Effector memory CD8-positive, alpha-beta T cell (primary cell): ENCODE measurements around the gene MYO7B.

Experiments
- ATAC-seq: fragments of 150-1000 bp; cut with Tn5 transposase; replicated peaks from 2 replicates; pipeline ENCODE4 v1.10.0; 2021; ENCODE audit warnings: mild to moderate bottlenecking, moderate library complexity
- DNase-seq, 3 experiments: peaks; one replicate each; pipeline ENCODE4 v3.0.0; 2021
- H3K27ac Mint-ChIP-seq, 2 donors: one replicate each; pipeline ENCODE4 v1.8.0; 2022; ENCODE audit warnings: mild to moderate bottlenecking in 2 of 2, mixed read lengths in 2 of 2, moderate library complexity in 2 of 2
- H3K27me3 Mint-ChIP-seq, 2 donors: one replicate each; pipeline ENCODE4 v1.8.0; 2022; ENCODE audit warnings: mixed read lengths in 2 of 2
- H3K36me3 Mint-ChIP-seq: one replicate; pipeline ENCODE4 v1.8.0; 2022; ENCODE audit warnings: mild to moderate bottlenecking, moderate library complexity, mixed read lengths; ENCODE audit not compliant: insufficient read depth
- H3K4me1 Mint-ChIP-seq, 2 donors: one replicate each; pipeline ENCODE4 v1.8.0; 2022; ENCODE audit warnings: low read depth in 2 of 2, mixed read lengths in 2 of 2
- H3K4me3 Mint-ChIP-seq, 2 donors: one replicate each; pipeline ENCODE4 v1.8.0; 2022; ENCODE audit warnings: mild to moderate bottlenecking in 2 of 2, mixed read lengths in 2 of 2, moderate library complexity in 2 of 2
- H3K9me3 Mint-ChIP-seq, 2 donors: one replicate each; pipeline ENCODE4 v1.8.0; 2022; ENCODE audit warnings: mixed read lengths in 2 of 2

The MYO7B gene

GRCh38 chr2:127610561-127610960 lies 75.1 kb downstream of the MYO7B start:
- DNase-seq (no peak), ATAC-seq (no peak)
- Mint-ChIP-seq H3K36me3 (peaks cover 3% of the 10 kb centered on the region), H3K4me1 (no peaks in the 10 kb centered on the region), H3K4me3 (no peak overlapping the region), H3K27ac (no peak overlapping the region), H3K27me3 (peaks cover 26 to 82% of the 10 kb centered on the region in 2 donors), H3K9me3 (no peaks in the 10 kb centered on the region)

DNA sequence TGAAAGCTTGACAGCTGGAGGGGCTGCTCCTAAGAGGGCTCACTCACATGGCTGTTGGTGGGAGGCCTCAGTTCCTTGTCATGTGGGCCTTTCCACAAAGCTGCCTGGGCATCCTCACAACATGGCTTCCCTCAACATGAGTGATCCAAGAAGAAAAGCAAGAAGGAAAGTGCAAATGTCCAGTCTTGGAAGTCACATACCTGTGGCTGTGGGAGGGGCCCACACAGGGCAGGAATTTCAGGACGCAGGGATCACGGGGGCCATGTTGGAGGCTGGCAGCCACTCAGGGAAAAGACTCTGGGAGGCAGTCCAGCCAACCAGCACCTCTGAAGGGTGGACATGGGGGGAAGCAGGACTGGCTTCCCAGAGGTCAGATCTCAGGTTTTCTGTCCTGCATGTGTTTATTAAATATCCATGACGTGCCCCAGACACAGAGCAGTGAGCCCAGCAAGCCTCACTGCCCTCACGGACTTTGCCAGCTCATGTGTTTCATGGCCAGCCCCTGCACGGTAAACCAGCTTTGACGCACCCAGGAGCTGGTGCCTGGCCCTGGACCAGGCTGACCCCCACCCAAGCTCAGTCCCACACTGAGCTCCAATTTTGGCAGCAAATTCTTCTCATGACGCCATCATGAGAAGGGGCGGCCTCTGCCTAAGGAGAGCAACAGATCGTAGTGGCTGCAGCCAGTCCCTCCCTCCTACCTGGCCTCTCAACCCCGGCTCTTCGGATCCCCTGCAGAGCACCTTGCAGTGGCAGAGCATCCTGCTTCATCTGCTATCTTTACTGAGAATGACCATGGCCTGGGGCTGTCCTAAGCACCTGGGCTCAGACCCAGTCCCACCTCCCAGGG lies 75.8 kb downstream of the MYO7B start:
- Mint-ChIP-seq H3K4me3 (no peak overlapping the region), H3K9me3 (no peaks in the 10 kb centered on the region), H3K4me1 (peaks cover 0 to 5% of the 10 kb centered on the region in 2 donors), H3K27ac (no peak overlapping the region), H3K36me3 (peaks cover 3% of the 10 kb centered on the region), H3K27me3 (peaks cover 33 to 82% of the 10 kb centered on the region in 2 donors)
- no peak for DNase-seq
- ATAC-seq = no peak

DNA sequence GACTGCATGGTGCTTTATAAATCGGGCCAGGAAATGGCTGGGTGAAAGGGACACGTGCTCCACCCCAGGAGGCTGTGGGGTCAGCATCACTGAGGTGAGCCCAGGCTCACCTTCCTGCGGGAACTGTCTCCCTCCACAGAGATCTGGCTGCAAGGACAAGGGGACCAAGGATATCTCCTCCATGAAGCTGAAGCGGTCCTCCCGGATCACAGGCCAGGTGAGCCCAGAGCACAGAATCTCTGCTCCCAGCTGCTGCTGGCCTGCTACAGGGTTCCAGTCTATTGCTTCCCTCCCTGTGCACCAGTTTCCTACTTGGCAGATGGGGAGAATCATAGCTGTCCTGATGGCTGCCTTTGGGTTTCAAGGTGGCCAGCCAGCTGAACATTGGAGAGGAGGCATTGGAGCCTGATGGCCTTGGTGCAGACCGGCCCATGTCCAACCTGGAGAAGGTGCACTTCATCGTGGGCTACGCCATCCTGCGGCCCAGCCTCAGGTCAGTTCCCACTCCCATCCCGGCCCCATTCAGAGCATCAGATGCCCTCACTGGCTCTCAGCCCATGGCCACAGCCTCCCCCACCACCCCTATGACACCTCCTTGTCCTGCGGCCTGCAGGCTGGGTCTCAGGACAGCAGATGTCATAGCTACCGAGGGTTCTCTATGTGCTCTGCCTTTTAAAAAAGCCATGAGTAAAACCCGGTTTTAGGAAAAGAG lies 76.8 kb downstream of the MYO7B start:
- no peak overlapping the region for H3K27ac Mint-ChIP-seq
- H3K27me3 Mint-ChIP-seq = peaks cover 43 to 86% of the 10 kb centered on the region in 2 donors
- no peak overlapping the region for H3K4me3 Mint-ChIP-seq
- peaks cover 3% of the 10 kb centered on the region for H3K36me3 Mint-ChIP-seq
- peaks cover 0 to 5% of the 10 kb centered on the region in 2 donors for H3K4me1 Mint-ChIP-seq
- H3K9me3 Mint-ChIP-seq = no peaks in the 10 kb centered on the region
- ATAC-seq (no peak), DNase-seq (no peak)

DNA sequence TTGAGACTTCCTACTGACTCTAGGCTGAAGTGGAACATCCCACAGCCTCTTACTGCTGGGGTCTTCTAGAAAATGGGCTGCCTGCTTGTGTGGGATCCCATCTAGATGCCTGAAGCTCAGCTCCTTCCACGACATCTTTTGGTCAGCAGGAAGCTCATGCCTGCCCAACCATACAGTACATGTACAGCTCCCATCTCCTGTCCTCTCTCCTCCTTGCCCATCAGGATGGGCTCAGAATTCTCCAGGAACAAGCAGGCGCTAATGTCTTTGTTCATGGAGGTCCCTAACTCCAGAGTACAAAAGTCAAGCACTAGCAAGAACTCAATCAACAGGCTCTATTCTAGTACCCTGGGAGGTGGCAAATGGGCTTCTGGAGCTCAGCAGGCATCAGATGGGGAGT lies 78.8 kb downstream of the MYO7B start:
- Mint-ChIP-seq H3K27me3 (peaks cover 49 to 89% of the 10 kb centered on the region in 2 donors), H3K4me3 (no peak overlapping the region), H3K36me3 (peaks cover 7% of the 10 kb centered on the region), H3K9me3 (no peaks in the 10 kb centered on the region), H3K4me1 (peaks cover 0 to 5% of the 10 kb centered on the region in 2 donors), H3K27ac (no peak overlapping the region)
- DNase-seq (no peak), ATAC-seq (no peak)

DNA sequence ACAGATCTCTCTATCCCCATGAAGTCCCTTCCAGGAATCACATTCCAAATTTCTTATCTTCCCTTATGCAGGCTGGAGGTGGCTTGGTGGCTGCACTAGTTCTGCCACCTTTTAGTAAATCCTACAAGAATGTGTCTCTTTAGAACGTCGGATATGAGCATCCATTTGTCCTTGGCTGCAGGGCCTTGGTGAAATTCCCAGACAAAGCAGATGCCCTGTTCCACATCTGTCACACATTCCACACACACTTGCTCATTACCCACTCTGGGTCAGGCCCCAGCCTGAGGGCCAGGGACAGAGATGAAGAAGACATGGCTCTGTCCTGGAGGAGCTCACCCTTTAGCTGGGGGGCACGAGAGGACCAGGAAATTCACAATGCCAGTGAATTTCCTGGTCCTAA lies 79.2 kb downstream of the MYO7B start:
- H3K27ac Mint-ChIP-seq = no peak overlapping the region
- no peak for DNase-seq
- H3K4me3 Mint-ChIP-seq = no peak overlapping the region
- ATAC-seq = no peak
- H3K27me3 Mint-ChIP-seq = peaks cover 50 to 89% of the 10 kb centered on the region in 2 donors
- H3K4me1 Mint-ChIP-seq = peaks cover 0 to 7% of the 10 kb centered on the region in 2 donors
- H3K36me3 Mint-ChIP-seq = peaks cover 7% of the 10 kb centered on the region
- no peaks in the 10 kb centered on the region for H3K9me3 Mint-ChIP-seq

DNA sequence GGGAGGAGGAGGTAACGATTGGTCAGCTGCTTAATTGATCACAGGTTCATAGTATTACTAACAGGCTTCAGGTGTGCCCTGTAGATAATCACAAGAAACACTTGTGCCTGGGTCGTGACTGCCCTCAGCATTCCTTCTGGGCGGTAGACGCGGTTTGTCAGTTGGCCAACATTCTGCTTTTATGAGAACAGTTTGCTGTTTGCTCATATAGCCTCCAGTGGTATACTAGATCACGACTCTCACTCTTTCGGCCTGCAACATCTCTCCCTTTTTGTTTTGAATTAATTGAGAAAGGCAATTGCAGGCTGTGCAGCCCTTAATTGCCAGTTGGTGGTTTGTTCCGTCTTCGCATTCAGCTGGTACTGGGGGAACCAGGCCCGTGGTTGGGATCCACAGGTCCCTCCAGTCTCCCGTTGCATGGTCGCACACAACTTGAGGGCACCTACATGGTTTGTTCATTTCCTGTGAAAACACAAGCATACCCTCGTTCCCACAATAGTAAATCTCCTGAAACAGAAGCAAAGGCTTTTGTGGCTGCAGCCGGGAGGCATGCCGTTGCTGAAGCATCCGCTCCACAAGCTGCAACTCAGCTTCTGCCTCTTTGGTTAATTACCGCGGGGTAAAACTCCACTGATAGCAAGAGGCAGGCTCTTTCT lies 80.2 kb downstream of the MYO7B start:
- Mint-ChIP-seq H3K36me3 (peaks cover 7% of the 10 kb centered on the region), H3K9me3 (no peaks in the 10 kb centered on the region), H3K4me1 (peaks cover 0 to 7% of the 10 kb centered on the region in 2 donors), H3K4me3 (no peak overlapping the region), H3K27me3 (peaks cover 52 to 85% of the 10 kb centered on the region in 2 donors), H3K27ac (no peak overlapping the region)
- ATAC-seq = no peak
- no peak for DNase-seq

GRCh38 chr2:127618551-127619202 lies 83.2 kb downstream of the MYO7B start:
- Mint-ChIP-seq H3K4me3 (no peak overlapping the region), H3K27ac (no peak overlapping the region), H3K27me3 (peaks cover 59 to 88% of the 10 kb centered on the region in 2 donors), H3K4me1 (peaks cover 0 to 7% of the 10 kb centered on the region in 2 donors), H3K9me3 (no peaks in the 10 kb centered on the region), H3K36me3 (peaks cover 4% of the 10 kb centered on the region)
- DNase-seq = no peak
- ATAC-seq = no peak

GRCh38 chr2:127619203-127619590 lies 83.7 kb downstream of the MYO7B start:
- H3K27ac Mint-ChIP-seq = no peak overlapping the region

GRCh38 chr2:127619877-127620705 lies 84.6 kb downstream of the MYO7B start:
- H3K36me3 Mint-ChIP-seq = peaks cover 7% of the 10 kb centered on the region
- H3K9me3 Mint-ChIP-seq = no peaks in the 10 kb centered on the region
- DNase-seq (no peak), ATAC-seq (no peak)
- H3K4me1 Mint-ChIP-seq = peaks cover 0 to 7% of the 10 kb centered on the region in 2 donors
- peaks cover 55 to 84% of the 10 kb centered on the region in 2 donors for H3K27me3 Mint-ChIP-seq
- no peak overlapping the region for H3K4me3 Mint-ChIP-seq
- no peak overlapping the region for H3K27ac Mint-ChIP-seq

More at GRCh38 chr2:127619203-127619590, 83.7 kb downstream of the MYO7B start:
- H3K4me3 Mint-ChIP-seq = no peak overlapping the region
- H3K9me3 Mint-ChIP-seq = no peaks in the 10 kb centered on the region
- peaks cover 7% of the 10 kb centered on the region for H3K36me3 Mint-ChIP-seq
- H3K4me1 Mint-ChIP-seq = peaks cover 0 to 7% of the 10 kb centered on the region in 2 donors
- H3K27me3 Mint-ChIP-seq = peaks cover 59 to 88% of the 10 kb centered on the region in 2 donors
- no peak for DNase-seq
- no peak for ATAC-seq

DNA sequence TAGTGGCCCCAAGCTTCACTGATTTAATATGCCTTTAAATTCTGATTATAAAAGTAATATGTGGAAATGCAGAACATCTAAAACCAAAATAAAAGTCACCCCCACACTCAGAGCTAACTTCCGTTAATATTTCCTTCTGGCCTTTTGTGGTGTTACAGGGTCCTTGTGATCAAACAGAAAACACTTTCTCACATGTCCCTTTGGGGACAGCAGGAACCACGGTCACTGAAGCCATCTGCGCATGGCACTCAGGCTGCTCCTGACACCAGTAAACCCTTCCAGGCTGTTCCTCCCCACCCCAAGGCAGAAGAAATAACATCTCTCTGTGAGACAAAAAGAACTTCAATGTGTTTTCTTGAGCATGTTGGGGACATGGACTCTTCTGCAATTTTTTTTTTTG lies 85.4 kb downstream of the MYO7B start:
- no peak overlapping the region for H3K4me3 Mint-ChIP-seq
- H3K9me3 Mint-ChIP-seq = no peaks in the 10 kb centered on the region
- no peak for ATAC-seq

GRCh38 chr2:127621981-127622431 lies 86.5 kb downstream of the MYO7B start:
- Mint-ChIP-seq H3K9me3 (no peaks in the 10 kb centered on the region), H3K4me3 (no peak overlapping the region), H3K36me3 (peaks cover 7% of the 10 kb centered on the region), H3K27me3 (peaks cover 37 to 65% of the 10 kb centered on the region in 2 donors), H3K4me1 (peaks cover 0 to 2% of the 10 kb centered on the region in 2 donors), H3K27ac (no peak overlapping the region)
- no peak for DNase-seq
- ATAC-seq = no peak

More for the DNA sequence above, 85.4 kb downstream of the MYO7B start:
- peaks cover 48 to 76% of the 10 kb centered on the region in 2 donors for H3K27me3 Mint-ChIP-seq
- peaks cover 7% of the 10 kb centered on the region for H3K36me3 Mint-ChIP-seq
- peaks cover 0 to 4% of the 10 kb centered on the region in 2 donors for H3K4me1 Mint-ChIP-seq
- H3K27ac Mint-ChIP-seq = no peak overlapping the region
- DNase-seq = no peak

DNA sequence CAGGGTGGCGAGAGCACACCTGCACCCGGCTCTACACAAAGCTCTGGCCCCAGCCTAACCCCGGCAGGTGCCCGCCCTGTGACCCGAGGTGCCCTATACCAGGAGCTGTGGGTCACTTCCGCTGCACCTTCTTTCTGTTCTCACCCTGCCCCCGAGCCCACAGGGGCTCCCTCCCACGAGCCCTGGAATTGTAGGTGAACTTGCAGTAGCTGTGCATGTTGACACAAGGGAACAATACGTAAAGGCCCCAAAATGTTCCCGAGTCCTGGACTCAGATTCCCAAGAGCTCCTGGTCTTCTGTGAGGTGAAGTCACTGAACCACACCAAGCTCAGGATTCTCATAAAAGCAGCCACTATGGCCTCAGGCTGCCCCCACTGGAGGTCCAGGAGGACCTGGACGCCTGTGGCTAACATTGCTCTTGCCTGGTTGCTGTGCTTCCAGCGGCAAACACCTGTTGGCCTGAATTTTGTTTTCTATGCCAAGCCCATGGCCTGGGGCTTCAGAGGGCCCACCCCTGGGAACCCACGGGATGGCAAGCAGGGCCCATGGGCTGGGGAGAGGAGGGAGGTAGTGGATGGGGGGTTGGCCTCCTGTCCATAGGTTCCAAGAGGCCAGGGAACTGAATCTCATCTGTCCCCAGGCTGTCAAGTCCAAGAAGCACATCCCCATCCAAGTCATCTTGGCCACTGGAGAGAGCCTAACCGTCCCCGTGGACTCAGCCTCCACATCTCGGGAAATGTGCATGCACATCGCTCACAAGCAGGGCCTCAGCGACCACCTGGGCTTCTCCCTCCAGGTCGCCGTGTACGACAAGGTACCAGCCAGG lies 87.3 kb downstream of the MYO7B start:
- Mint-ChIP-seq H3K27me3 (peaks cover 35 to 57% of the 10 kb centered on the region in 2 donors), H3K36me3 (peaks cover 7% of the 10 kb centered on the region), H3K4me3 (no peak overlapping the region), H3K27ac (no peak overlapping the region), H3K9me3 (no peaks in the 10 kb centered on the region), H3K4me1 (peaks cover 0 to 2% of the 10 kb centered on the region in 2 donors)
- no peak for DNase-seq
- no peak for ATAC-seq
